ENCODE measurements around the gene CLSTN2.
A peak's percentile ranks its signal among the peaks of the same experiment; 100 is the strongest.

Gene CLSTN2

GRCh38 chr3:140599009-140599408, 664.0 kb downstream of the CLSTN2 start:
- no peak for DNase-seq (ENCODE audit: low spot score)

DNA sequence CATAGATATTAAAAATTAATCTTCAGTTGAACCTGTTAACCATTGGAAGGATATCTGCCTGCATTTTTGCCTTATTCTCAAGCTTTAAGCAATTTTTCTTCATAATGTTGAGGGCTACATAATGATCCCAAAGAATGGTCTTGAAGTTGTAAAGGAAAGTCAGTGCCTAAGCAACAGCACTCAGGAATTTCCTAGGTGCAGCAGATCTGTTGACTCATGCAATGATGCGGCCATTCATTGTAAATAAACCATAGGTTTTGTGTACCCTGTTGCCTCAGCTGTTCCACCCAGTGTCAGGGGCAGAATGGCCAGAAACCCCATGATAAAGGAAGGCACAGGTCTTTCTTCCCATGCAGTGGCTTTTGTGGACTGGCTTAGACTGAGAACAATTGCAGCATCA, 664.5 kb downstream of the CLSTN2 start:
- peak; percentile 9 for DNase-seq (ENCODE audit: low spot score)

- no peak for DNase-seq (ENCODE audit: low spot score)
These were observed 666.9 kb downstream of the CLSTN2 start for GRCh38 chr3:140601881-140602280.

DNA sequence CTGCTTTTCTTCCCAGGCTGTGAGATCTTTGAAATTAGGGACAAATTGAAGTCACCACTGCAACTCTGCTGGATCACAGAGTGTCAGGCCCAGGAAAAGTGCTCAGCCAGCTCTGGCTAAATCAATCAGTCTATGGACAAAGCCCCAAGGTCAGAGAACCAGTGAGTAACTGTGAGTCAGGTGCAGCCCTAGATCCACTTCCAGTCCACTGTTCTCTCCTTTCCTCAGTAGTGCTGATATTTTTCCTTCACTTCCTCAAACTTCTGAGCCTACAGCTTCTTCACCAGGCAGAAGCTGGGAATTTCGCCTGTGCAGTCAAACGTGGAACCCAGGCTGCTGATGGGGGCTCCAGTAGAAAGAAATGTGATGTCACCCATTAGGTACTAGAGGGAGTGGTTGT, 667.8 kb downstream of the CLSTN2 start:
- DNase-seq (ENCODE audit: low spot score), result peak; percentile 93

GRCh38 chr3:140603766-140604165, 668.8 kb downstream of the CLSTN2 start:
- no peak for DNase-seq (ENCODE audit: low spot score)

GRCh38 chr3:140610544-140610943, 675.6 kb downstream of the CLSTN2 start:
- peak; percentile 62 for DNase-seq (ENCODE audit: low spot score)

- no peak for DNase-seq (ENCODE audit: low spot score)
These were observed 679.0 kb downstream of the CLSTN2 start for GRCh38 chr3:140614001-140614400.

GRCh38 chr3:140617135-140617534, 682.1 kb downstream of the CLSTN2 start:
- DNase-seq (ENCODE audit: low spot score), result no peak

- DNase-seq (ENCODE audit: low spot score), result peak; percentile 62
These were observed 691.9 kb downstream of the CLSTN2 start for GRCh38 chr3:140626856-140627255.

All from kidney tubule cell (primary cell).